Neural cell (in vitro differentiated cells): Measurements from ENCODE around the gene TMEM132C. TPM values are rescaled to one million over a fixed set of nuclear protein-coding genes. Genes with fewer than 3 reads are reported as not detected.

ENCODE experiments used
- H2AFZ ChIP-seq: fragments of 200-600, 300-800 bp; sonication (generic), shearing (Covaris generic); 2 replicates; pipeline ENCODE4 v1.6.0; 2014; ENCODE audit warnings: low read depth, mild to moderate bottlenecking, antibody characterized with exemption, low read length, moderate library complexity
- H3F3A ChIP-seq: fragments of 200-600 bp; shearing (Covaris generic); 2 replicates; pipeline ENCODE4 v1.6.1; 2016; ENCODE audit warnings: mild to moderate bottlenecking, moderate library complexity, mixed read lengths, antibody characterized with exemption, low read length; ENCODE audit not compliant: insufficient read depth, poor library complexity, severe bottlenecking
- H3K27ac ChIP-seq: fragments of 200-600, 300-800 bp; sonication (generic), shearing (Covaris generic); 2 replicates; pipeline ENCODE4 v1.5.1; 2014; ENCODE audit warnings: mild to moderate bottlenecking, low read length, moderate library complexity
- H3K27me3 ChIP-seq: fragments of 300-800, 200-600 bp; sonication (generic), shearing (Covaris generic); 2 replicates; pipeline ENCODE4 v1.6.0; 2014; ENCODE audit warnings: mild to moderate bottlenecking, low read depth, low read length, moderate library complexity; ENCODE audit not compliant: insufficient read depth
- H3K36me3 ChIP-seq: fragments of 300-800, 200-600 bp; sonication (generic), shearing (Covaris generic); 2 replicates; pipeline ENCODE4 v1.5.1; 2014; ENCODE audit warnings: mild to moderate bottlenecking, antibody characterized with exemption, low read length, moderate library complexity; ENCODE audit not compliant: insufficient read depth
- H3K4me2 ChIP-seq: fragments of 300-800, 200-600 bp; sonication (generic), shearing (Covaris generic); 2 replicates; pipeline ENCODE4 v1.6.0; 2014; ENCODE audit warnings: mild to moderate bottlenecking, low read length
- H3K4me3 ChIP-seq: fragments of 300-800, 200-600 bp; sonication (generic), shearing (Covaris generic); 2 replicates; pipeline ENCODE4 v1.5.1; 2014; ENCODE audit warnings: mild to moderate bottlenecking, low read length, moderate library complexity
- H3K79me2 ChIP-seq: fragments of 200-600 bp; shearing (Covaris generic); replicated peaks from 2 replicates; pipeline ENCODE4 v1.6.0; 2014; ENCODE audit warnings: mild to moderate bottlenecking, low read length, moderate library complexity; ENCODE audit not compliant: insufficient read depth
- H3K9ac ChIP-seq: fragments of 300-800, 200-600 bp; sonication (generic), shearing (Covaris generic); 2 replicates; pipeline ENCODE4 v1.6.1; 2016; ENCODE audit warnings: mild to moderate bottlenecking, low read length, mixed read lengths
- H3K9me2 ChIP-seq: fragments of 200-600 bp; shearing (Covaris generic); 2 replicates; pipeline ENCODE4 v1.6.1; 2016; ENCODE audit warnings: mild to moderate bottlenecking, low read length, mixed read lengths; ENCODE audit not compliant: insufficient read depth
- H3K9me3 ChIP-seq: fragments of 200-600, 300-800 bp; sonication (generic), shearing (Covaris generic); 2 replicates; pipeline ENCODE4 v1.6.1; 2016; ENCODE audit warnings: mild to moderate bottlenecking, mixed run types, low read length, moderate library complexity, mixed read lengths
- H4K20me1 ChIP-seq: fragments of 200-600 bp; shearing (Covaris generic); 2 replicates; pipeline ENCODE4 v1.6.1; 2016; ENCODE audit warnings: mild to moderate bottlenecking, mixed run types; ENCODE audit not compliant: insufficient read depth
- EP300 ChIP-seq: fragments of 450-650 bp; conservative IDR thresholded peaks from 2 replicates; pipeline ENCODE4 v1.6.1; 2014; ENCODE audit warnings: antibody characterized with exemption, mild to moderate bottlenecking, moderate library complexity; ENCODE audit not compliant: poor library complexity, severe bottlenecking
- EZH2 ChIP-seq: fragments of 200-600, 300-800 bp; shearing (Covaris generic), sonication (generic); IDR thresholded peaks from 2 replicates; pipeline ENCODE4 v1.6.1; 2014; ENCODE audit warnings: antibody characterized with exemption, low read length, borderline replicate concordance, mild to moderate bottlenecking; ENCODE audit not compliant: insufficient read depth, poor library complexity, severe bottlenecking
- MXI1 ChIP-seq: fragments of 450-650 bp; conservative IDR thresholded peaks from 2 replicates; pipeline ENCODE4 v1.6.1; 2014; ENCODE audit warnings: antibody characterized with exemption, mild to moderate bottlenecking; ENCODE audit not compliant: poor library complexity, severe bottlenecking
- POLR2AphosphoS5 ChIP-seq: IDR thresholded peaks from 2 replicates; pipeline ENCODE4 v1.6.1; 2012
- RAD21 ChIP-seq: fragments of 450-650 bp; conservative IDR thresholded peaks from 2 replicates; pipeline ENCODE4 v1.6.1; 2014; ENCODE audit warnings: antibody characterized with exemption, mild to moderate bottlenecking, moderate library complexity
- SMC3 ChIP-seq: fragments of 450-650 bp; conservative IDR thresholded peaks from 2 replicates; pipeline ENCODE4 v1.6.1; 2014; ENCODE audit warnings: antibody characterized with exemption, mild to moderate bottlenecking, moderate library complexity; ENCODE audit not compliant: poor library complexity
- TAF1 ChIP-seq: IDR thresholded peaks from 2 replicates; pipeline ENCODE4 v1.6.1; 2012; ENCODE audit warnings: low read depth
- polyA plus RNA-seq: library from polyadenylated mRNA; depleted of rRNA; stranded (reverse); fragments of >200 nt; gene quantifications from 2 replicates; pipeline ENCODE4 v1.2.3, GENCODE V29; 2014
- TF ChIP-seq, protein P1 (sequence below): IDR thresholded peaks from 2 replicates; pipeline ENCODE4 v1.6.1; 2012; ENCODE audit warnings: borderline replicate concordance
- TF ChIP-seq, protein P2 (sequence below): fragments of 450-650 bp; IDR thresholded peaks from 2 replicates; pipeline ENCODE4 v1.5.1; 2014; ENCODE audit warnings: antibody characterized with exemption, mild to moderate bottlenecking, moderate library complexity; ENCODE audit not compliant: poor library complexity, severe bottlenecking

TMEM132C gene
- polyA plus RNA-seq, 1 donor from 2014 or later = 0.06 TPM

DNA sequence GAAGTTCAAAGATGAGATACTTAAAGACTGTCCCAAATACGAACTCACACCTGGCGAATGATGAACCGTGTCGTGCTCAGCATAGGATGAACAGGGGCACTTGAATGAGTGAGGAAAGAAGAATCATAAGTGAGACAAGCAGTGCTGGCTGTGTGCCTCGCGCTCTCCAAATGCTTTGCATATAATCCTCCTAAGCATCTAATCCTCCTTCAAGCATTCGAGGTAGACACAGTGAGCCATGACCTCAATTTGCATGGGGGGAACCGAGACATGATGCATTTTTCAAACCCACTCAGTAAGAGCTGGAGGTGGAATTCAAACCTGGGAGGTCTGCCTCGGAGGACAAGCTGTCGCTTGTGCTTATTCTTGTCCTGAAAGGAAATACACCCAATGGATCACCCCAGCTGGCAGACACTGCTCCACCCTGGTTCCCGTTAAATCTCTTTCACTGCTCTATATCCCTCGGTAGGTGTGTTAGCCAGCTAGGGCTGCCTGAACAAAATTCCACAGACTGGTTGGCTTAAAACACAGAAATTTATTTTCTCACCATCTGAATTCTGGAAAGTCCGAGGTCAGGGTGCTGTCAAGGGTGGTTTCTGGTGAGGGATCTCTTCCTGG is 282.7 kb downstream of the TMEM132C start:
- H3K4me2 ChIP-seq = no peak overlapping the region
- H3K27ac ChIP-seq = no peak overlapping the region

DNA sequence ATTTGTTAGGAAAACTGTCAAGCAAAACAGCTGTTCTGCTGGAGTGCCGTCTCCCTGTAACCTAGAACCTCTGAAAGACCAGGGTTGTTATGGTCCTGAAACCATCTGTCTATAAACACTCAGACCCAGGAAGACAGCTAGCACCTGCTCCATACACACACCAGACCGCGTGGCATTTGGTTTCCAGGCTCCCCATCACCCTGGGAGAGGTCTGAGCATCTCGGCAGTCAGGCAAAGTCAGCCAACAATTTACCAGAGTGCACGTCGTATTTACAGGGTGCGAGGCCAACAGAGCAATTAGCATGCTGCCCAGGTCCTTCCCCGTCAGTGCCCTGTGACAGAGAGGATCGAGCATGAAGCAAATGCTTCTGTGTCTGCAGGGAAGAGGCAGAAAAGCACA is 284.3 kb downstream of the TMEM132C start:
- no peaks in the 10 kb centered on the region for H3K9me2 ChIP-seq
- H3F3A ChIP-seq = no peaks in the 10 kb centered on the region
- H3K27me3 ChIP-seq = no peaks in the 10 kb centered on the region
- TF ChIP-seq TAF1 (no peak), SMC3 (no peak), EZH2 (no peak), MXI1 (no peak)
- TF ChIP-seq, protein P1, sequence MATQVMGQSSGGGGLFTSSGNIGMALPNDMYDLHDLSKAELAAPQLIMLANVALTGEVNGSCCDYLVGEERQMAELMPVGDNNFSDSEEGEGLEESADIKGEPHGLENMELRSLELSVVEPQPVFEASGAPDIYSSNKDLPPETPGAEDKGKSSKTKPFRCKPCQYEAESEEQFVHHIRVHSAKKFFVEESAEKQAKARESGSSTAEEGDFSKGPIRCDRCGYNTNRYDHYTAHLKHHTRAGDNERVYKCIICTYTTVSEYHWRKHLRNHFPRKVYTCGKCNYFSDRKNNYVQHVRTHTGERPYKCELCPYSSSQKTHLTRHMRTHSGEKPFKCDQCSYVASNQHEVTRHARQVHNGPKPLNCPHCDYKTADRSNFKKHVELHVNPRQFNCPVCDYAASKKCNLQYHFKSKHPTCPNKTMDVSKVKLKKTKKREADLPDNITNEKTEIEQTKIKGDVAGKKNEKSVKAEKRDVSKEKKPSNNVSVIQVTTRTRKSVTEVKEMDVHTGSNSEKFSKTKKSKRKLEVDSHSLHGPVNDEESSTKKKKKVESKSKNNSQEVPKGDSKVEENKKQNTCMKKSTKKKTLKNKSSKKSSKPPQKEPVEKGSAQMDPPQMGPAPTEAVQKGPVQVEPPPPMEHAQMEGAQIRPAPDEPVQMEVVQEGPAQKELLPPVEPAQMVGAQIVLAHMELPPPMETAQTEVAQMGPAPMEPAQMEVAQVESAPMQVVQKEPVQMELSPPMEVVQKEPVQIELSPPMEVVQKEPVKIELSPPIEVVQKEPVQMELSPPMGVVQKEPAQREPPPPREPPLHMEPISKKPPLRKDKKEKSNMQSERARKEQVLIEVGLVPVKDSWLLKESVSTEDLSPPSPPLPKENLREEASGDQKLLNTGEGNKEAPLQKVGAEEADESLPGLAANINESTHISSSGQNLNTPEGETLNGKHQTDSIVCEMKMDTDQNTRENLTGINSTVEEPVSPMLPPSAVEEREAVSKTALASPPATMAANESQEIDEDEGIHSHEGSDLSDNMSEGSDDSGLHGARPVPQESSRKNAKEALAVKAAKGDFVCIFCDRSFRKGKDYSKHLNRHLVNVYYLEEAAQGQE = no peak
- no peak overlapping the region for H3K9ac ChIP-seq
- no peak overlapping the region for H3K27ac ChIP-seq
- H4K20me1 ChIP-seq = no peaks in the 10 kb centered on the region
- H3K4me3 ChIP-seq = no peak overlapping the region
- no peak overlapping the region for H2AFZ ChIP-seq
- no peaks in the 10 kb centered on the region for H3K79me2 ChIP-seq
- H3K36me3 ChIP-seq = no peaks in the 10 kb centered on the region
- no peak overlapping the region for H3K4me2 ChIP-seq
- H3K9me3 ChIP-seq = no peaks in the 10 kb centered on the region

More for the DNA sequence above, 282.7 kb downstream of the TMEM132C start:
- Histone ChIP-seq H4K20me1 (no peaks in the 10 kb centered on the region), H3F3A (no peaks in the 10 kb centered on the region), H3K9me3 (no peaks in the 10 kb centered on the region), H3K27me3 (no peaks in the 10 kb centered on the region), H3K36me3 (no peaks in the 10 kb centered on the region), H2AFZ (no peak overlapping the region), H3K9me2 (no peaks in the 10 kb centered on the region), H3K79me2 (no peaks in the 10 kb centered on the region), H3K9ac (no peak overlapping the region), H3K4me3 (no peak overlapping the region)
- TF ChIP-seq SMC3 (no peak), TAF1 (no peak), RAD21 (no peak), EZH2 (no peak), MXI1 (no peak), EP300 (no peak), POLR2AphosphoS5 (no peak)
- TF ChIP-seq, protein P2, sequence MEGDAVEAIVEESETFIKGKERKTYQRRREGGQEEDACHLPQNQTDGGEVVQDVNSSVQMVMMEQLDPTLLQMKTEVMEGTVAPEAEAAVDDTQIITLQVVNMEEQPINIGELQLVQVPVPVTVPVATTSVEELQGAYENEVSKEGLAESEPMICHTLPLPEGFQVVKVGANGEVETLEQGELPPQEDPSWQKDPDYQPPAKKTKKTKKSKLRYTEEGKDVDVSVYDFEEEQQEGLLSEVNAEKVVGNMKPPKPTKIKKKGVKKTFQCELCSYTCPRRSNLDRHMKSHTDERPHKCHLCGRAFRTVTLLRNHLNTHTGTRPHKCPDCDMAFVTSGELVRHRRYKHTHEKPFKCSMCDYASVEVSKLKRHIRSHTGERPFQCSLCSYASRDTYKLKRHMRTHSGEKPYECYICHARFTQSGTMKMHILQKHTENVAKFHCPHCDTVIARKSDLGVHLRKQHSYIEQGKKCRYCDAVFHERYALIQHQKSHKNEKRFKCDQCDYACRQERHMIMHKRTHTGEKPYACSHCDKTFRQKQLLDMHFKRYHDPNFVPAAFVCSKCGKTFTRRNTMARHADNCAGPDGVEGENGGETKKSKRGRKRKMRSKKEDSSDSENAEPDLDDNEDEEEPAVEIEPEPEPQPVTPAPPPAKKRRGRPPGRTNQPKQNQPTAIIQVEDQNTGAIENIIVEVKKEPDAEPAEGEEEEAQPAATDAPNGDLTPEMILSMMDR = no peak
- TF ChIP-seq, protein P1 = no peak
